Keratinocyte (primary cell): ENCODE measurements around the gene ACYP2. TPM values are rescaled to one million over a fixed set of nuclear protein-coding genes. Genes with fewer than 3 reads are reported as not detected.

Experiments
- DNase-seq: peaks from one replicate; pipeline ENCODE4 v3.0.0-alpha.2; 2011; ENCODE audit warnings: low read depth, missing footprints, low spot score
- FAIRE-seq: peaks from 2 replicates; lab custom pipeline; 2011; peaks lifted over from hg19 to GRCh38; lab: Jason Lieb, UNC
- H2AFZ ChIP-seq: 2 replicates; pipeline ENCODE4 v1.6.0; 2012; ENCODE audit warnings: low read length, control low read depth, inconsistent platforms; ENCODE audit not compliant: control insufficient read depth
- H3K27ac ChIP-seq: 2 replicates; pipeline ENCODE4 v1.5.1; 2011; ENCODE audit warnings: low read length; ENCODE audit not compliant: control insufficient read depth, insufficient read depth
- H3K27me3 ChIP-seq: 3 replicates; pipeline ENCODE4 v1.6.0; 2011; ENCODE audit warnings: low read length; ENCODE audit not compliant: control insufficient read depth, insufficient read depth; ENCODE audit errors: extremely low read depth
- H3K36me3 ChIP-seq, 2 experiments: 2 replicates in 1 of 2; 3 replicates in 1 of 2; pipeline ENCODE4 v1.5.1; 2011; ENCODE audit warnings: low read length in 2 of 2, mild to moderate bottlenecking in 1 of 2; ENCODE audit not compliant: control insufficient read depth in 2 of 2, insufficient read depth in 2 of 2; ENCODE audit errors: extremely low read depth in 1 of 2
- H3K4me1 ChIP-seq: 3 replicates; pipeline ENCODE4 v1.5.1; 2011; ENCODE audit warnings: low read length; ENCODE audit not compliant: control insufficient read depth, insufficient read depth; ENCODE audit errors: extremely low read depth
- H3K4me2 ChIP-seq: 3 replicates; pipeline ENCODE4 v1.6.0; 2011; ENCODE audit warnings: low read depth, low read length; ENCODE audit not compliant: control insufficient read depth, insufficient read depth; ENCODE audit errors: extremely low read depth
- H3K4me3 ChIP-seq, 3 experiments: fragments of 200-600 bp in 1 of 3; sonication (generic) in 1 of 3; 2 replicates in 2 of 3; 3 replicates in 1 of 3; pipeline ENCODE4 v1.5.1; 2011 to 2016; ENCODE audit warnings: low read length in 3 of 3, mild to moderate bottlenecking in 3 of 3, control low read depth in 2 of 3, inconsistent platforms in 1 of 3, low read depth in 1 of 3, mixed read lengths in 1 of 3, mixed run types in 1 of 3, moderate library complexity in 1 of 3; ENCODE audit not compliant: control insufficient read depth in 2 of 3, insufficient read depth in 2 of 3; ENCODE audit errors: extremely low read depth in 1 of 3
- H3K79me2 ChIP-seq: 2 replicates; pipeline ENCODE4 v1.6.0; 2012; ENCODE audit warnings: low read length; ENCODE audit not compliant: control insufficient read depth, insufficient read depth
- H3K9ac ChIP-seq: 3 replicates; pipeline ENCODE4 v1.6.0; 2011; ENCODE audit warnings: low read length; ENCODE audit not compliant: control insufficient read depth, insufficient read depth; ENCODE audit errors: extremely low read depth
- H3K9me1 ChIP-seq: 3 replicates; pipeline ENCODE4 v1.6.0; 2011; ENCODE audit warnings: low read length; ENCODE audit not compliant: control insufficient read depth, insufficient read depth; ENCODE audit errors: extremely low read depth
- H3K9me3 ChIP-seq: 2 replicates; pipeline ENCODE4 v1.5.1; 2012; ENCODE audit warnings: low read depth, low read length; ENCODE audit not compliant: control insufficient read depth
- H4K20me1 ChIP-seq: 3 replicates; pipeline ENCODE4 v1.6.0; 2011; ENCODE audit warnings: low read length; ENCODE audit not compliant: control insufficient read depth, insufficient read depth; ENCODE audit errors: extremely low read depth
- CTCF ChIP-seq, 3 experiments: IDR thresholded peaks in 1 of 3; conservative IDR thresholded peaks in 1 of 3; optimal IDR thresholded peaks in 1 of 3; 2 replicates in 2 of 3; 3 replicates in 1 of 3; pipeline versions ENCODE3 to v1.5.1; 2011; ENCODE audit warnings: low read length in 3 of 3, mild to moderate bottlenecking in 3 of 3, moderate library complexity in 2 of 3, control low read depth in 1 of 3, inconsistent platforms in 1 of 3; ENCODE audit not compliant: insufficient read depth in 2 of 3; ENCODE audit errors: extremely low read depth in 1 of 3
- EZH2 ChIP-seq: IDR thresholded peaks from one replicate; pipeline ENCODE4 v1.6.1; 2012; ENCODE audit warnings: inconsistent platforms, mild to moderate bottlenecking, low read length, moderate library complexity
- dilution Hi-C: fragments of 300-500 bp; cut with MboI; formaldehyde crosslinking; loops from one replicate; pipeline ENCODE4 v1.7.0; 2020; ENCODE audit warnings: low sequenced_read_pairs; ENCODE audit not compliant: extremely low pct_ligation_motif_present
- polyA plus RNA-seq, 5 experiments: library from polyadenylated mRNA; depleted of rRNA in 3 of 5; stranded (reverse) in 3 of 5; stranded (forward) in 1 of 5; unstranded in 1 of 5; fragments of >200 nt; gene quantifications; 1 replicate in 1 of 5; 2 replicates in 3 of 5; 3 replicates in 1 of 5; pipeline versions ENCODE4 v1.2.1 to v1.2.3, GENCODE V29; 2011 to 2012; ENCODE audit warnings: missing spikeins in 2 of 5, low read depth in 1 of 5, low replicate concordance in 1 of 5

The ACYP2 gene
- polyA plus RNA-seq, 1 donor (not counting 4 experiments of a cell fraction or from before 2014, with no cell fraction given): 8.7 TPM

- Histone ChIP-seq H3K4me3 (no peak overlapping the region), H3K4me1 (peaks cover 22% of the 10 kb centered on the region), H3K79me2 (no peaks in the 10 kb centered on the region), H2AFZ (no peak overlapping the region), H3K9ac (no peak overlapping the region), H3K9me1 (no peaks in the 10 kb centered on the region), H4K20me1 (no peaks in the 10 kb centered on the region), H3K4me2 (no peak overlapping the region), H3K36me3 (no peaks in the 10 kb centered on the region), H3K9me3 (no peaks in the 10 kb centered on the region), H3K27ac (no peak overlapping the region), H3K27me3 (no peaks in the 10 kb centered on the region)
- no peak for FAIRE-seq
- no peak for DNase-seq
- dilution Hi-C loops: no loop called here
- TF ChIP-seq CTCF (optimal IDR thresholded peaks at IDR 0.05 in 1 of 3, IDR thresholded peaks at IDR 0.05 in 1 of 3, conservative IDR thresholded peaks at IDR 0.05 in 1 of 3; ENCODE audit: extremely low read depth in 1 of 3, insufficient read depth in 2 of 3, low read length in 3 of 3): no peak
- no peak for TF ChIP-seq EZH2
Measured at GRCh38 chr2:54310311-54310710, 194.9 kb downstream of the ACYP2 start.

DNA sequence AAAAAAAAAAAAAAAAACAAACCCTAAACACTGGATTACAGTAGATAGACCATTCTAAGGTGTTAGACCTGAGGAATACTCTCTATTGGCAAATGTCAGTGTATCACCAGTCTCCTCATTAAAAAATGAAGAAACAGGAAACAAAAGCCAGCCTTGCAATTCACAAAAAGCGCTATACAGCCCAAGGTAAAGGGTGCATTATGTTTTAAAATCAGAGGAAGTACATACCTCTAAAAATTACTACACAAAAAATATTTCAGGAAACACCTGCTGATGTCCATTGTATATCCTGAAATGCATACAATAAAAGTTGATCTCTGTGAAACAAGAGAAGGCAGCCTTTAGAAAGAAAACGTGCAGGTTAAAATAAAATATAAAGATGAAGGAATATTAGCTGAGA is 195.5 kb downstream of the ACYP2 start:
- no peak for TF ChIP-seq CTCF (optimal IDR thresholded peaks at IDR 0.05 in 1 of 3, IDR thresholded peaks at IDR 0.05 in 1 of 3, conservative IDR thresholded peaks at IDR 0.05 in 1 of 3; ENCODE audit: extremely low read depth in 1 of 3, insufficient read depth in 2 of 3, low read length in 3 of 3)
- no peak for TF ChIP-seq EZH2
- H3K9ac ChIP-seq: no peak overlapping the region
- dilution Hi-C loops: no loop called here
- no peaks in the 10 kb centered on the region for H3K27me3 ChIP-seq
- FAIRE-seq (no peak), DNase-seq (no peak)
- H3K36me3 ChIP-seq: no peaks in the 10 kb centered on the region
- no peak overlapping the region for H3K4me3 ChIP-seq
- no peak overlapping the region for H3K4me2 ChIP-seq
- H3K4me1 ChIP-seq: peaks cover 22% of the 10 kb centered on the region
- no peaks in the 10 kb centered on the region for H3K79me2 ChIP-seq
- no peak overlapping the region for H3K27ac ChIP-seq
- H3K9me3 ChIP-seq: no peaks in the 10 kb centered on the region
- no peaks in the 10 kb centered on the region for H3K9me1 ChIP-seq
- no peak overlapping the region for H2AFZ ChIP-seq
- no peaks in the 10 kb centered on the region for H4K20me1 ChIP-seq
